GM19328 (cell line): ENCODE data around the gene SDR42E1.
"Not testable (repeated sequence)": the region's sequence is repeated elsewhere in the genome, so short reads cannot be mapped to it uniquely, and the experiment has no call there.

Experiments used
- ATAC-seq: cut with Tn5 transposase; IDR thresholded peaks from one replicate; pipeline ENCODE4 v1.9.1; 2021; ENCODE audit warnings: mild to moderate bottlenecking, moderate library complexity; ENCODE audit not compliant: unreplicated experiment

The SDR42E1 gene

GRCh38 chr16:82006036-82006435 lies 5.2 kb downstream of the SDR42E1 start:
- ATAC-seq = no peak

- no peak for ATAC-seq
Observed at GRCh38 chr16:82005027-82005830, 6.0 kb downstream of the SDR42E1 start.

GRCh38 chr16:82004601-82005000 lies 6.7 kb downstream of the SDR42E1 start:
- ATAC-seq = no peak

GRCh38 chr16:82002831-82003230 lies 8.4 kb downstream of the SDR42E1 start:
- no peak for ATAC-seq

GRCh38 chr16:81997738-81998137 lies 13.5 kb downstream of the SDR42E1 start:
- ATAC-seq = no peak

- no peak for ATAC-seq
Observed at GRCh38 chr16:81996664-81997509, 14.4 kb downstream of the SDR42E1 start.

- ATAC-seq = no peak
Observed at GRCh38 chr16:81995651-81996050, 15.6 kb downstream of the SDR42E1 start.

GRCh38 chr16:81994485-81994884 lies 16.8 kb downstream of the SDR42E1 start:
- no peak for ATAC-seq

- no peak for ATAC-seq
Observed at GRCh38 chr16:81992859-81993258, 18.4 kb downstream of the SDR42E1 start.

GRCh38 chr16:81987706-81988105 lies 23.6 kb downstream of the SDR42E1 start:
- no peak for ATAC-seq

GRCh38 chr16:81987121-81987520 lies 24.1 kb downstream of the SDR42E1 start:
- ATAC-seq = no peak

GRCh38 chr16:81977335-81977942 lies 33.8 kb downstream of the SDR42E1 start:
- not testable (repeated sequence) for ATAC-seq

GRCh38 chr16:81975637-81976036 lies 35.6 kb downstream of the SDR42E1 start:
- no peak for ATAC-seq

- ATAC-seq = no peak
Observed at GRCh38 chr16:81973737-81974136, 37.5 kb downstream of the SDR42E1 start.

GRCh38 chr16:81971853-81972252 lies 39.4 kb downstream of the SDR42E1 start:
- ATAC-seq = no peak

- no peak for ATAC-seq
Observed at GRCh38 chr16:81967358-81967757, 43.9 kb downstream of the SDR42E1 start.

- ATAC-seq = no peak
Observed at GRCh38 chr16:81964808-81965207, 46.5 kb downstream of the SDR42E1 start.

GRCh38 chr16:81956213-81956948 lies 54.9 kb downstream of the SDR42E1 start:
- no peak for ATAC-seq

GRCh38 chr16:81951564-81951963 lies 59.7 kb downstream of the SDR42E1 start:
- no peak for ATAC-seq

GRCh38 chr16:81946206-81946605 lies 65.1 kb downstream of the SDR42E1 start:
- no peak for ATAC-seq

- ATAC-seq = no peak
Observed at GRCh38 chr16:81945665-81946064, 65.6 kb downstream of the SDR42E1 start.
